Liver (tissue), 3 donors: ENCODE results near the gene PITHD1.
"Not testable (repeated sequence)": the region's sequence is repeated elsewhere in the genome, so short reads cannot be mapped to it uniquely, and the experiment has no call there.

ENCODE experiments used
- EGR1 ChIP-seq, 2 donors: IDR thresholded peaks; 2 replicates each; pipeline ENCODE4 v1.6.1; 2016 to 2018; ENCODE audit warnings: antibody characterized with exemption in 2 of 2, low read depth in 2 of 2
- FOXA1 ChIP-seq: IDR thresholded peaks from 2 replicates; pipeline ENCODE4 v1.6.1; 2016; ENCODE audit warnings: antibody characterized with exemption
- GABPA ChIP-seq, 2 donors: IDR thresholded peaks in 1 of 2; conservative IDR thresholded peaks in 1 of 2; 2 replicates each; pipeline ENCODE4 v1.6.1; 2016; ENCODE audit warnings: antibody characterized with exemption in 2 of 2, mild to moderate bottlenecking in 1 of 2, moderate library complexity in 1 of 2
- HNF4A ChIP-seq, 2 donors: conservative IDR thresholded peaks; 2 replicates each; pipeline ENCODE4 v1.6.1; 2016; ENCODE audit warnings: antibody characterized with exemption in 2 of 2, mild to moderate bottlenecking in 2 of 2
- RAD21 ChIP-seq, 2 donors: IDR thresholded peaks; 2 replicates each; pipeline ENCODE4 v1.6.1; 2016; ENCODE audit warnings: antibody characterized with exemption in 2 of 2, mild to moderate bottlenecking in 2 of 2
- RXRA ChIP-seq, 2 donors: IDR thresholded peaks; 2 replicates each; pipeline ENCODE4 v1.6.1; 2017 to 2018; ENCODE audit warnings: antibody characterized with exemption in 2 of 2, mild to moderate bottlenecking in 1 of 2
- SP1 ChIP-seq: IDR thresholded peaks from 2 replicates; pipeline ENCODE4 v1.6.1; 2018; ENCODE audit warnings: antibody characterized with exemption, mild to moderate bottlenecking
- TAF1 ChIP-seq: conservative IDR thresholded peaks from 2 replicates; pipeline ENCODE4 v1.6.1; 2016; ENCODE audit warnings: antibody characterized with exemption, mild to moderate bottlenecking
- YY1 ChIP-seq: IDR thresholded peaks from 2 replicates; pipeline ENCODE4 v1.6.1; 2016; ENCODE audit warnings: antibody characterized with exemption, mild to moderate bottlenecking
- TF ChIP-seq, protein P1 (sequence below): fragments of 150-350 bp; IDR thresholded peaks from 2 replicates; pipeline ENCODE4 v1.5.1; 2017; ENCODE audit warnings: improper control_type of control experiment, low read depth, low read length; ENCODE audit not compliant: missing input control
- TF ChIP-seq, protein P2 (sequence below): IDR thresholded peaks from 2 replicates; pipeline ENCODE4 v1.6.1; 2016; ENCODE audit warnings: antibody characterized with exemption, mild to moderate bottlenecking
- TF ChIP-seq, protein P3 (sequence below): IDR thresholded peaks from 2 replicates; pipeline ENCODE4 v1.6.1; 2016; ENCODE audit warnings: antibody characterized with exemption
- TF ChIP-seq, protein P4 (sequence below): IDR thresholded peaks from 2 replicates; pipeline ENCODE4 v1.6.1; 2016; ENCODE audit warnings: antibody characterized with exemption
- TF ChIP-seq, protein P5 (sequence below): IDR thresholded peaks from 2 replicates; pipeline ENCODE4 v1.6.1; 2016; ENCODE audit warnings: antibody characterized with exemption
- donor health status: healthy.
- donor health status: healthy.

DNA sequence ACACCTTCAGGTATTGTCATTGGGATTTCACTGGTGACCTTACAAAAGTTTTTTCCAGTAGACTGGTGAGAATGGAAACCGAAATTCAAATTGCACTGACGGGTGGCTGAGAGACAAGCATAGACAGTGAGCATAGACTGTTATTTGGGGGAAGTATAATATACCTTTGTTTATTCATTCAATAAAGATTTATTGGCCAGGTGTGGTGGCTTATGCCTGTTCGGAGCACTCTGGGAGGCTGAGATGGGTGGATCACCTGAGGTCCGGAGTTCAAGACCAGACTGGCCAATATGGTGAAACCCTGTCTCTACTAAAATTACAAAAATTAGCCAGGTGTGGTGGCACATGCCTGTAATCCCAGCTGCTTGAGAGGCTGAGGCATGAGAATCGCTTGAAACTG, 44.9 kb upstream of the PITHD1 start:
- TF ChIP-seq, protein P1, sequence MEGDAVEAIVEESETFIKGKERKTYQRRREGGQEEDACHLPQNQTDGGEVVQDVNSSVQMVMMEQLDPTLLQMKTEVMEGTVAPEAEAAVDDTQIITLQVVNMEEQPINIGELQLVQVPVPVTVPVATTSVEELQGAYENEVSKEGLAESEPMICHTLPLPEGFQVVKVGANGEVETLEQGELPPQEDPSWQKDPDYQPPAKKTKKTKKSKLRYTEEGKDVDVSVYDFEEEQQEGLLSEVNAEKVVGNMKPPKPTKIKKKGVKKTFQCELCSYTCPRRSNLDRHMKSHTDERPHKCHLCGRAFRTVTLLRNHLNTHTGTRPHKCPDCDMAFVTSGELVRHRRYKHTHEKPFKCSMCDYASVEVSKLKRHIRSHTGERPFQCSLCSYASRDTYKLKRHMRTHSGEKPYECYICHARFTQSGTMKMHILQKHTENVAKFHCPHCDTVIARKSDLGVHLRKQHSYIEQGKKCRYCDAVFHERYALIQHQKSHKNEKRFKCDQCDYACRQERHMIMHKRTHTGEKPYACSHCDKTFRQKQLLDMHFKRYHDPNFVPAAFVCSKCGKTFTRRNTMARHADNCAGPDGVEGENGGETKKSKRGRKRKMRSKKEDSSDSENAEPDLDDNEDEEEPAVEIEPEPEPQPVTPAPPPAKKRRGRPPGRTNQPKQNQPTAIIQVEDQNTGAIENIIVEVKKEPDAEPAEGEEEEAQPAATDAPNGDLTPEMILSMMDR: not testable (repeated sequence)
- TF ChIP-seq TAF1; EGR1 (IDR thresholded peaks at IDR 0.05; ENCODE audit: low read depth in 2 of 2); RAD21 (IDR thresholded peaks at IDR 0.05); FOXA1; YY1; SP1; RXRA (IDR thresholded peaks at IDR 0.05); GABPA (IDR thresholded peaks at IDR 0.05 in 1 of 2, conservative IDR thresholded peaks at IDR 0.05 in 1 of 2); HNF4A (conservative IDR thresholded peaks at IDR 0.05): not testable (repeated sequence)
- TF ChIP-seq, protein P2, sequence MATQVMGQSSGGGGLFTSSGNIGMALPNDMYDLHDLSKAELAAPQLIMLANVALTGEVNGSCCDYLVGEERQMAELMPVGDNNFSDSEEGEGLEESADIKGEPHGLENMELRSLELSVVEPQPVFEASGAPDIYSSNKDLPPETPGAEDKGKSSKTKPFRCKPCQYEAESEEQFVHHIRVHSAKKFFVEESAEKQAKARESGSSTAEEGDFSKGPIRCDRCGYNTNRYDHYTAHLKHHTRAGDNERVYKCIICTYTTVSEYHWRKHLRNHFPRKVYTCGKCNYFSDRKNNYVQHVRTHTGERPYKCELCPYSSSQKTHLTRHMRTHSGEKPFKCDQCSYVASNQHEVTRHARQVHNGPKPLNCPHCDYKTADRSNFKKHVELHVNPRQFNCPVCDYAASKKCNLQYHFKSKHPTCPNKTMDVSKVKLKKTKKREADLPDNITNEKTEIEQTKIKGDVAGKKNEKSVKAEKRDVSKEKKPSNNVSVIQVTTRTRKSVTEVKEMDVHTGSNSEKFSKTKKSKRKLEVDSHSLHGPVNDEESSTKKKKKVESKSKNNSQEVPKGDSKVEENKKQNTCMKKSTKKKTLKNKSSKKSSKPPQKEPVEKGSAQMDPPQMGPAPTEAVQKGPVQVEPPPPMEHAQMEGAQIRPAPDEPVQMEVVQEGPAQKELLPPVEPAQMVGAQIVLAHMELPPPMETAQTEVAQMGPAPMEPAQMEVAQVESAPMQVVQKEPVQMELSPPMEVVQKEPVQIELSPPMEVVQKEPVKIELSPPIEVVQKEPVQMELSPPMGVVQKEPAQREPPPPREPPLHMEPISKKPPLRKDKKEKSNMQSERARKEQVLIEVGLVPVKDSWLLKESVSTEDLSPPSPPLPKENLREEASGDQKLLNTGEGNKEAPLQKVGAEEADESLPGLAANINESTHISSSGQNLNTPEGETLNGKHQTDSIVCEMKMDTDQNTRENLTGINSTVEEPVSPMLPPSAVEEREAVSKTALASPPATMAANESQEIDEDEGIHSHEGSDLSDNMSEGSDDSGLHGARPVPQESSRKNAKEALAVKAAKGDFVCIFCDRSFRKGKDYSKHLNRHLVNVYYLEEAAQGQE: not testable (repeated sequence)
- TF ChIP-seq, protein P3, sequence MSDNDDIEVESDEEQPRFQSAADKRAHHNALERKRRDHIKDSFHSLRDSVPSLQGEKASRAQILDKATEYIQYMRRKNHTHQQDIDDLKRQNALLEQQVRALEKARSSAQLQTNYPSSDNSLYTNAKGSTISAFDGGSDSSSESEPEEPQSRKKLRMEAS: not testable (repeated sequence)
- TF ChIP-seq, protein P4, sequence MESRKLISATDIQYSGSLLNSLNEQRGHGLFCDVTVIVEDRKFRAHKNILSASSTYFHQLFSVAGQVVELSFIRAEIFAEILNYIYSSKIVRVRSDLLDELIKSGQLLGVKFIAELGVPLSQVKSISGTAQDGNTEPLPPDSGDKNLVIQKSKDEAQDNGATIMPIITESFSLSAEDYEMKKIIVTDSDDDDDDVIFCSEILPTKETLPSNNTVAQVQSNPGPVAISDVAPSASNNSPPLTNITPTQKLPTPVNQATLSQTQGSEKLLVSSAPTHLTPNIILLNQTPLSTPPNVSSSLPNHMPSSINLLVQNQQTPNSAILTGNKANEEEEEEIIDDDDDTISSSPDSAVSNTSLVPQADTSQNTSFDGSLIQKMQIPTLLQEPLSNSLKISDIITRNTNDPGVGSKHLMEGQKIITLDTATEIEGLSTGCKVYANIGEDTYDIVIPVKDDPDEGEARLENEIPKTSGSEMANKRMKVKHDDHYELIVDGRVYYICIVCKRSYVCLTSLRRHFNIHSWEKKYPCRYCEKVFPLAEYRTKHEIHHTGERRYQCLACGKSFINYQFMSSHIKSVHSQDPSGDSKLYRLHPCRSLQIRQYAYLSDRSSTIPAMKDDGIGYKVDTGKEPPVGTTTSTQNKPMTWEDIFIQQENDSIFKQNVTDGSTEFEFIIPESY: not testable (repeated sequence)
- TF ChIP-seq, protein P5, sequence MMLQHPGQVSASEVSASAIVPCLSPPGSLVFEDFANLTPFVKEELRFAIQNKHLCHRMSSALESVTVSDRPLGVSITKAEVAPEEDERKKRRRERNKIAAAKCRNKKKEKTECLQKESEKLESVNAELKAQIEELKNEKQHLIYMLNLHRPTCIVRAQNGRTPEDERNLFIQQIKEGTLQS: not testable (repeated sequence)
